Esophagus muscularis mucosa (tissue), 4 donors: Measurements from ENCODE around the gene DERA. TPM values are rescaled to one million over a fixed set of nuclear protein-coding genes. Genes with fewer than 3 reads are reported as not detected.
A peak's percentile ranks its signal among the peaks of the same experiment; 100 is the strongest.

ENCODE experiments used
- DNase-seq: peaks from one replicate; pipeline ENCODE4 v3.0.0-alpha.2; 2017; ENCODE audit errors: extremely low spot score
- H3K27ac ChIP-seq, 4 donors: fragments of 200-600 bp; sonication (generic); replicated peaks in 1 of 4; 1 replicate in 3 of 4; 2 replicates in 1 of 4; pipeline ENCODE4 v1.5.1; 2016 to 2019; ENCODE audit warnings: mild to moderate bottlenecking in 1 of 4
- H3K27me3 ChIP-seq, 4 donors: fragments of 200-600 bp; sonication (generic); one replicate each; pipeline versions ENCODE4 v1.5.1 to v1.6.0; 2016 to 2019
- H3K36me3 ChIP-seq, 4 donors: fragments of 200-600 bp; sonication (generic); one replicate each; pipeline ENCODE4 v1.5.1; 2016 to 2019
- H3K4me1 ChIP-seq, 4 donors: fragments of 200-600 bp; sonication (generic); one replicate each; pipeline ENCODE4 v1.5.1; 2016 to 2019
- H3K4me3 ChIP-seq, 4 donors: fragments of 200-600 bp; sonication (generic); 1 replicate in 2 of 4; 2 replicates in 2 of 4; pipeline ENCODE4 v1.5.1; 2016 to 2019; ENCODE audit warnings: mild to moderate bottlenecking in 4 of 4, moderate library complexity in 1 of 4
- H3K9me3 ChIP-seq, 4 donors: fragments of 200-600 bp; sonication (generic); 1 replicate in 3 of 4; 2 replicates in 1 of 4; pipeline ENCODE4 v1.5.1; 2016 to 2019
- CTCF ChIP-seq, 3 experiments: fragments of 200-600 bp in 2 of 3; fragments of 450-650 bp in 1 of 3; sonication (generic) in 2 of 3; IDR thresholded peaks; one replicate each; pipeline ENCODE4 v1.5.1; 2017 to 2019; ENCODE audit warnings: antibody characterized with exemption in 3 of 3, mild to moderate bottlenecking in 2 of 3, moderate library complexity in 1 of 3
- EP300 ChIP-seq: sonication (generic); formaldehyde crosslinking; IDR thresholded peaks from one replicate; pipeline ENCODE4 v1.6.1; 2017; ENCODE audit warnings: antibody characterized with exemption
- POLR2A ChIP-seq: fragments of 450-650 bp; IDR thresholded peaks from one replicate; pipeline ENCODE4 v1.6.1; 2017; ENCODE audit warnings: antibody characterized with exemption, moderate library complexity, mild to moderate bottlenecking, low read depth
- POLR2AphosphoS5 ChIP-seq, 2 donors: sonication (generic); formaldehyde crosslinking; IDR thresholded peaks; one replicate each; pipeline ENCODE4 v1.6.1; 2017; ENCODE audit warnings: antibody characterized with exemption in 2 of 2
- WGBS: methylation state at CpG from one replicate; pipeline ENCODE4 v1.1.5; 2018; 5-methylcytosine and 5-hydroxymethylcytosine counted together
- intact Hi-C: fragments of 100-400 bp; cut with DNase I; formaldehyde crosslinking; loops from one replicate; pipeline ENCODE4 v1.15.1; 2023
- total RNA-seq, 4 donors: library from RNA; depleted of rRNA; stranded (reverse); fragments of >200 nt; gene quantifications; one replicate each; pipeline versions ENCODE4 v1.1.0 to v1.2.1, GENCODE V29; 2016

The DERA gene
- total RNA-seq, 4 donors from 2014 or later, result 30.6 to 47.3 (median 34.3) TPM

GRCh38 chr12:15971211-15971610, 60.1 kb downstream of the DERA start:
- WGBS, result 79% methylated on average over 3 of the region's 3 CpGs
- no peaks in the 10 kb centered on the region for H3K4me1 ChIP-seq
- TF ChIP-seq POLR2A, result no peak
- TF ChIP-seq CTCF (IDR thresholded peaks at IDR 0.05), result no peak
- TF ChIP-seq EP300, result no peak
- no peak for TF ChIP-seq POLR2AphosphoS5 (IDR thresholded peaks at IDR 0.05)
- peaks cover 0 to 52% (median 23%) of the 10 kb centered on the region in 4 donors for H3K36me3 ChIP-seq
- no peak overlapping the region for H3K27ac ChIP-seq
- no peak for DNase-seq
- intact Hi-C loops, result no loop called here
- H3K4me3 ChIP-seq, result no peak overlapping the region
- no peaks in the 10 kb centered on the region for H3K9me3 ChIP-seq
- no peaks in the 10 kb centered on the region for H3K27me3 ChIP-seq

- no peak for DNase-seq
- peaks cover 0 to 1% (median under 1%) of the 10 kb centered on the region in 4 donors for H3K4me1 ChIP-seq
- H3K4me3 ChIP-seq, result no peak overlapping the region
- intact Hi-C loops, result no loop called here
- no peaks in the 10 kb centered on the region for H3K9me3 ChIP-seq
- H3K27me3 ChIP-seq, result no peaks in the 10 kb centered on the region
- TF ChIP-seq POLR2AphosphoS5 (IDR thresholded peaks at IDR 0.05) (no peak), CTCF (IDR thresholded peaks at IDR 0.05) (no peak), EP300 (no peak), POLR2A (no peak)
- H3K27ac ChIP-seq, result no peak overlapping the region
- WGBS, result 76% methylated on average over 4 of the region's 4 CpGs
- H3K36me3 ChIP-seq, result peaks cover 0 to 53% (median 21%) of the 10 kb centered on the region in 4 donors
Measured at GRCh38 chr12:15972894-15973293, 61.8 kb downstream of the DERA start.

- no peaks in the 10 kb centered on the region for H3K27me3 ChIP-seq
- no peak overlapping the region for H3K4me3 ChIP-seq
- WGBS, result 55% methylated on average over 7 of the region's 7 CpGs
- TF ChIP-seq CTCF (IDR thresholded peaks at IDR 0.05), result no peak
- TF ChIP-seq EP300, result no peak
- no peak for TF ChIP-seq POLR2A
- no peak for TF ChIP-seq POLR2AphosphoS5 (IDR thresholded peaks at IDR 0.05)
- peaks cover 24 to 45% (median 36%) of the 10 kb centered on the region in 4 donors for H3K4me1 ChIP-seq
- intact Hi-C loops, result no loop called here
- H3K36me3 ChIP-seq, result peaks cover 0 to 20% (median 6%) of the 10 kb centered on the region in 4 donors
- no peaks in the 10 kb centered on the region for H3K9me3 ChIP-seq
- peak overlapping the region; percentile 32 to 61 (median 41) for H3K27ac ChIP-seq
- no peak for DNase-seq
Measured at GRCh38 chr12:15977999-15978951, 67.1 kb downstream of the DERA start.

GRCh38 chr12:15979096-15980092, 68.3 kb downstream of the DERA start:
- H3K27ac ChIP-seq, result peak overlapping the region; percentile 34 to 61 (median 41)
- no peaks in the 10 kb centered on the region for H3K9me3 ChIP-seq
- intact Hi-C loops, result no loop called here
- TF ChIP-seq POLR2AphosphoS5 (IDR thresholded peaks at IDR 0.05) (no peak), EP300 (no peak), CTCF (IDR thresholded peaks at IDR 0.05) (peak in 2 of 3 experiments; percentile 26 to 56), POLR2A (no peak)
- peaks cover 26 to 45% (median 36%) of the 10 kb centered on the region in 4 donors for H3K4me1 ChIP-seq
- no peaks in the 10 kb centered on the region for H3K27me3 ChIP-seq
- H3K4me3 ChIP-seq, result no peak overlapping the region
- peaks cover 0 to 31% (median 8%) of the 10 kb centered on the region in 4 donors for H3K36me3 ChIP-seq
- DNase-seq, result no peak
- 44% methylated on average over 2 of the region's 2 CpGs for WGBS
